Measurements from ENCODE around the gene GAB2. TPM values are rescaled to one million over a fixed set of nuclear protein-coding genes. Genes with fewer than 3 reads are reported as not detected.
"Not testable (repeated sequence)": the region's sequence is repeated elsewhere in the genome, so short reads cannot be mapped to it uniquely, and the experiment has no call there.

Gene GAB2
- total RNA-seq, 1 experiment from 2014 or later = 10.0 TPM

GRCh38 chr11:78359921-78360320, 57.7 kb downstream of the GAB2 start:
- ChIA-PET POLR2A (no interaction called here), CTCF (no interaction called here)
- in situ Hi-C loops (cut with HindIII; ENCODE audit: low pct_unique_long_range_greater_than_20kb, low sequenced_read_pairs) (no loop called here), intact Hi-C loops (cut with micrococcal nuclease; ENCODE audit: unreplicated experiment) (no loop called here)
- no peaks in the 10 kb centered on the region for H3K27me3 ChIP-seq (ENCODE audit: control insufficient read depth, insufficient read depth, low read length)
- DNase-seq (ENCODE audit: low read depth, low spot score) (no peak), ATAC-seq (no peak)
- no peak for TF ChIP-seq TCF7L2 (IDR thresholded peaks at IDR 0.05; ENCODE audit: low read depth, low read length)
- TF ChIP-seq REST (IDR thresholded peaks at IDR 0.05; ENCODE audit: insufficient read depth in 1 of 2, low read depth in 2 of 2, low read length in 1 of 2) = no peak
- TF ChIP-seq CTCF (IDR thresholded peaks at IDR 0.05) = no peak
- no peak for TF ChIP-seq SIN3A (IDR thresholded peaks at IDR 0.05; ENCODE audit: borderline replicate concordance, insufficient read depth, low read depth, low read length)
- no peak for TF ChIP-seq POLR2AphosphoS5 (IDR thresholded peaks at IDR 0.05; ENCODE audit: low read depth, low read length)
- no peak overlapping the region for H3K27ac ChIP-seq (ENCODE audit: low read length)
- no peak overlapping the region for H3K4me3 ChIP-seq (ENCODE audit: low read depth in 2 of 2, low read length in 2 of 2)
- no peaks in the 10 kb centered on the region for H3K36me3 ChIP-seq (ENCODE audit: control insufficient read depth, insufficient read depth, low read length)
- no peaks in the 10 kb centered on the region for H3K9me3 ChIP-seq (ENCODE audit: control insufficient read depth, insufficient read depth, low read depth, low read length)
- H3K4me1 ChIP-seq (ENCODE audit: control insufficient read depth, insufficient read depth, low read length) = peaks cover 2% of the 10 kb centered on the region
- no TSS peak for BruUV-seq (replicated peaks)

- in situ Hi-C loops (cut with HindIII; ENCODE audit: low pct_unique_long_range_greater_than_20kb, low sequenced_read_pairs); CTCF ChIA-PET; H3K4me3 ChIP-seq (ENCODE audit: low read depth in 2 of 2, low read length in 2 of 2); intact Hi-C loops (cut with micrococcal nuclease; ENCODE audit: unreplicated experiment); BruUV-seq (replicated peaks); H3K36me3 ChIP-seq (ENCODE audit: control insufficient read depth, insufficient read depth, low read length); H3K27me3 ChIP-seq (ENCODE audit: control insufficient read depth, insufficient read depth, low read length); POLR2A ChIA-PET; H3K9me3 ChIP-seq (ENCODE audit: control insufficient read depth, insufficient read depth, low read depth, low read length); H3K4me1 ChIP-seq (ENCODE audit: control insufficient read depth, insufficient read depth, low read length); DNase-seq (ENCODE audit: low read depth, low spot score); H3K27ac ChIP-seq (ENCODE audit: low read length); ATAC-seq: not testable (repeated sequence)
Observed at GRCh38 chr11:78357924-78358323, 59.7 kb downstream of the GAB2 start.

- ATAC-seq, POLR2A ChIA-PET, CTCF ChIA-PET: not testable (repeated sequence)
Observed at GRCh38 chr11:78357425-78357824, 60.2 kb downstream of the GAB2 start.

GRCh38 chr11:78355742-78356141, 61.9 kb downstream of the GAB2 start:
- H3K27me3 ChIP-seq (ENCODE audit: control insufficient read depth, insufficient read depth, low read length); in situ Hi-C loops (cut with HindIII; ENCODE audit: low pct_unique_long_range_greater_than_20kb, low sequenced_read_pairs); H3K27ac ChIP-seq (ENCODE audit: low read length); intact Hi-C loops (cut with micrococcal nuclease; ENCODE audit: unreplicated experiment); H3K4me3 ChIP-seq (ENCODE audit: low read depth in 2 of 2, low read length in 2 of 2); BruUV-seq (replicated peaks); H3K9me3 ChIP-seq (ENCODE audit: control insufficient read depth, insufficient read depth, low read depth, low read length); ATAC-seq; H3K36me3 ChIP-seq (ENCODE audit: control insufficient read depth, insufficient read depth, low read length); DNase-seq (ENCODE audit: low read depth, low spot score): not testable (repeated sequence)
- H3K4me1 ChIP-seq (ENCODE audit: control insufficient read depth, insufficient read depth, low read length) = peaks cover 14% of the 10 kb centered on the region
- POLR2A ChIA-PET = interaction anchor here (0.6 kb wide), 1 partner anchor 252 kb away, joined by 4 read pairs; no protein-coding TSS in a partner anchor
- CTCF ChIA-PET = interaction anchor here (0.6 kb wide), 1 partner anchor 208 kb away, joined by 9 read pairs; no protein-coding TSS in a partner anchor

More at GRCh38 chr11:78357425-78357824, 60.2 kb downstream of the GAB2 start:
- H3K4me3 ChIP-seq (ENCODE audit: low read depth in 2 of 2, low read length in 2 of 2); H3K4me1 ChIP-seq (ENCODE audit: control insufficient read depth, insufficient read depth, low read length); H3K9me3 ChIP-seq (ENCODE audit: control insufficient read depth, insufficient read depth, low read depth, low read length); intact Hi-C loops (cut with micrococcal nuclease; ENCODE audit: unreplicated experiment); in situ Hi-C loops (cut with HindIII; ENCODE audit: low pct_unique_long_range_greater_than_20kb, low sequenced_read_pairs); BruUV-seq (replicated peaks); H3K27ac ChIP-seq (ENCODE audit: low read length); H3K36me3 ChIP-seq (ENCODE audit: control insufficient read depth, insufficient read depth, low read length); DNase-seq (ENCODE audit: low read depth, low spot score); H3K27me3 ChIP-seq (ENCODE audit: control insufficient read depth, insufficient read depth, low read length): not testable (repeated sequence)
